Smooth muscle cell (in vitro differentiated cells): ENCODE data around the gene WDR36. TPM values are rescaled to one million over a fixed set of nuclear protein-coding genes. Genes with fewer than 3 reads are reported as not detected.

Source experiments
- DNase-seq: peaks from one replicate; lab custom pipeline; 2025; ENCODE audit not compliant: unreplicated experiment; lab: John Stamatoyannopoulos, UW
- H2AFZ ChIP-seq: fragments of 200-600 bp; sonication (generic); 2 replicates; pipeline ENCODE4 v1.6.0; 2016; ENCODE audit warnings: antibody characterized with exemption, low read depth, mild to moderate bottlenecking
- H3F3A ChIP-seq: fragments of 200-600 bp; sonication (generic); 2 replicates; pipeline ENCODE4 v1.6.0; 2017; ENCODE audit warnings: antibody characterized with exemption, low read depth
- H3K27ac ChIP-seq: fragments of 200-600 bp; sonication (generic); 2 replicates; pipeline ENCODE4 v1.5.1; 2016; ENCODE audit warnings: low read depth, mild to moderate bottlenecking
- H3K27me3 ChIP-seq: fragments of 200-600 bp; sonication (generic); 2 replicates; pipeline ENCODE4 v1.6.1; 2016; ENCODE audit warnings: low read depth, mild to moderate bottlenecking
- H3K36me3 ChIP-seq: fragments of 200-600 bp; sonication (generic); 2 replicates; pipeline ENCODE4 v1.5.1; 2016; ENCODE audit warnings: low read depth
- H3K4me1 ChIP-seq: fragments of 200-600 bp; sonication (generic); 2 replicates; pipeline ENCODE4 v1.5.1; 2016; ENCODE audit warnings: low read depth
- H3K4me2 ChIP-seq: fragments of 200-600 bp; sonication (generic); 2 replicates; pipeline ENCODE4 v1.6.0; 2016; ENCODE audit warnings: mild to moderate bottlenecking
- H3K4me3 ChIP-seq: fragments of 200-600 bp; sonication (generic); 2 replicates; pipeline ENCODE4 v1.5.1; 2016; ENCODE audit warnings: mild to moderate bottlenecking
- H3K79me2 ChIP-seq: fragments of 200-600 bp; sonication (generic); 2 replicates; pipeline ENCODE4 v1.6.0; 2016; ENCODE audit warnings: low read depth, mild to moderate bottlenecking
- H3K9ac ChIP-seq: fragments of 200-600 bp; sonication (generic); 2 replicates; pipeline ENCODE4 v1.6.0; 2016; ENCODE audit warnings: low read depth
- H3K9me3 ChIP-seq: fragments of 200-600 bp; sonication (generic); replicated peaks from 2 replicates; pipeline ENCODE4 v1.5.1; 2016; ENCODE audit warnings: low read depth
- H4K20me1 ChIP-seq: fragments of 200-600 bp; sonication (generic); 2 replicates; pipeline ENCODE4 v1.6.0; 2016; ENCODE audit warnings: low read depth
- CTCF ChIP-seq: fragments of 200-600 bp; sonication (generic); IDR thresholded peaks from 2 replicates; pipeline ENCODE4 v1.5.1; 2017; ENCODE audit warnings: borderline replicate concordance, mild to moderate bottlenecking, antibody characterized with exemption; ENCODE audit not compliant: insufficient read depth, poor library complexity, severe bottlenecking
- WGBS: methylation state at CpG from one replicate; pipeline ENCODE4 v1.1.7; 2016; ENCODE audit warnings: low lambda C conversion rate; 5-methylcytosine and 5-hydroxymethylcytosine counted together
- polyA plus RNA-seq: library from polyadenylated mRNA; unstranded; fragments of >200 nt; fragmentation: Nextera tagmentation; extraction: Ambion mirVana; gene quantifications from 2 replicates; pipeline ENCODE4 v1.2.1, GENCODE V29; 2016
- total RNA-seq: library from RNA; depleted of rRNA; stranded (reverse); fragments of >200 nt; gene quantifications from 2 replicates; pipeline ENCODE4 v1.2.3, GENCODE V29; 2014

WDR36 gene
- total and polyA plus RNA-seq, 2 experiments from 2014 or later = 10.8 to 45.3 TPM

GRCh38 chr5:111147502-111147901, 55.4 kb downstream of the WDR36 start:
- Histone ChIP-seq H3K4me2 (no peak overlapping the region), H3K4me3 (no peak overlapping the region)
- WGBS = 71% methylated on average over 3 of the region's 3 CpGs

GRCh38 chr5:111151998-111152397, 59.9 kb downstream of the WDR36 start:
- no peaks in the 10 kb centered on the region for H3K79me2 ChIP-seq
- H3K27ac ChIP-seq = no peak overlapping the region
- H3K4me3 ChIP-seq = no peak overlapping the region
- H4K20me1 ChIP-seq = no peaks in the 10 kb centered on the region
- WGBS = 72% methylated on average over 2 of the region's 2 CpGs
- H3K4me1 ChIP-seq = no peaks in the 10 kb centered on the region
- no peak for TF ChIP-seq CTCF
- H3K27me3 ChIP-seq = no peaks in the 10 kb centered on the region
- H2AFZ ChIP-seq = no peak overlapping the region
- no peaks in the 10 kb centered on the region for H3K36me3 ChIP-seq
- H3K9me3 ChIP-seq = no peaks in the 10 kb centered on the region
- no peak overlapping the region for H3K4me2 ChIP-seq
- H3K9ac ChIP-seq = no peak overlapping the region
- DNase-seq = no peak
- H3F3A ChIP-seq = no peaks in the 10 kb centered on the region

More at GRCh38 chr5:111147502-111147901, 55.4 kb downstream of the WDR36 start:
- no peak for TF ChIP-seq CTCF
- Histone ChIP-seq H3F3A (no peaks in the 10 kb centered on the region), H3K27me3 (no peaks in the 10 kb centered on the region), H3K9me3 (no peaks in the 10 kb centered on the region), H3K4me1 (no peaks in the 10 kb centered on the region), H3K9ac (no peak overlapping the region), H2AFZ (no peak overlapping the region), H3K36me3 (no peaks in the 10 kb centered on the region), H3K27ac (no peak overlapping the region), H4K20me1 (no peaks in the 10 kb centered on the region), H3K79me2 (no peaks in the 10 kb centered on the region)
- no peak for DNase-seq

GRCh38 chr5:111153483-111153882, 61.3 kb downstream of the WDR36 start:
- H3K27ac ChIP-seq = no peak overlapping the region
- H3K4me3 ChIP-seq = no peak overlapping the region
- no peaks in the 10 kb centered on the region for H3K79me2 ChIP-seq
- H3K4me1 ChIP-seq = no peaks in the 10 kb centered on the region
- H3K27me3 ChIP-seq = no peaks in the 10 kb centered on the region
- no peak for TF ChIP-seq CTCF
- no peaks in the 10 kb centered on the region for H3K9me3 ChIP-seq
- no peaks in the 10 kb centered on the region for H3K36me3 ChIP-seq
- no peaks in the 10 kb centered on the region for H4K20me1 ChIP-seq
- H2AFZ ChIP-seq = no peak overlapping the region
- no peak for DNase-seq
- H3K9ac ChIP-seq = no peak overlapping the region
- H3K4me2 ChIP-seq = no peak overlapping the region
- no peaks in the 10 kb centered on the region for H3F3A ChIP-seq
- 68% methylated on average over 1 of the region's 1 CpG for WGBS

GRCh38 chr5:111153945-111154344, 61.8 kb downstream of the WDR36 start:
- 86% methylated on average over 3 of the region's 3 CpGs for WGBS
- no peak overlapping the region for H3K27ac ChIP-seq
- no peak overlapping the region for H2AFZ ChIP-seq
- DNase-seq = no peak
- H3K4me2 ChIP-seq = no peak overlapping the region
- TF ChIP-seq CTCF = no peak
- no peaks in the 10 kb centered on the region for H4K20me1 ChIP-seq
- H3K9me3 ChIP-seq = no peaks in the 10 kb centered on the region
- no peaks in the 10 kb centered on the region for H3K36me3 ChIP-seq
- no peaks in the 10 kb centered on the region for H3K4me1 ChIP-seq
- H3K27me3 ChIP-seq = no peaks in the 10 kb centered on the region
- H3F3A ChIP-seq = no peaks in the 10 kb centered on the region
- H3K4me3 ChIP-seq = no peak overlapping the region
- H3K9ac ChIP-seq = no peak overlapping the region
- H3K79me2 ChIP-seq = no peaks in the 10 kb centered on the region
